ENCODE data around the gene FGF12.

The FGF12 gene

DNA sequence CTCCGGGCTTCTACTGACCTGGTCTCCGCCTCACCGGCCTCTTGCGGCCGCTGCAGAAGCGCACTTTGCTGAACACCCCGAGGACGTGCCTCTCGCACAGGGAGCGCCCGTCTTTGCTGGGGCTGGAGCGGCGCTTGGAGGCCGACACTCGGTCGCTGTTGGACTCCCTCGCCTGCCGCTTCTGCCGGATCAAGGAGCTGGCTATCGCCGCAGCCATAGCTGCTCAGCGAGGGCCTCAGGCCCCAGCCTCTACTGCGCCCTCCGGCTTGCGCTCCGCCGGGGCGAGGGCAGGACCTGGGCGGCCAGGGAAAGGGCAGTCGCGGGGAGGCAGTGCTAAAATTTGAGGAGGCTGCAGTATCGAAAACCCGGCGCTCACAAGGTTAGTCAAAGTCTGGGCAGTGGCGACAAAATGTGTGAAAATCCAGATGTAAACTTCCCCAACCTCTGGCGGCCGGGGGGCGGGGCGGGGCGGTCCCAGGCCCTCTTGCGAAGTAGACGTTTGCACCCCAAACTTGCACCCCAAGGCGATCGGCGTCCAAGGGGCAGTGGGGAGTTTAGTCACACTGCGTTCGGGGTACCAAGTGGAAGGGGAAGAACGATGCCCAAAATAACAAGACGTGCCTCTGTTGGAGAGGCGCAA, 319.2 kb downstream of the FGF12 start:
- Histone ChIP-seq H3K36me3 (no peaks in the 10 kb centered on the region), H3K9me3 (no peaks in the 10 kb centered on the region), H3K4me3 (ENCODE audit: low read depth, low read length) (no peak overlapping the region), H3K4me1 (no peaks in the 10 kb centered on the region), H3K27me3 (peaks cover 47% of the 10 kb centered on the region)
- TF ChIP-seq, protein P1, sequence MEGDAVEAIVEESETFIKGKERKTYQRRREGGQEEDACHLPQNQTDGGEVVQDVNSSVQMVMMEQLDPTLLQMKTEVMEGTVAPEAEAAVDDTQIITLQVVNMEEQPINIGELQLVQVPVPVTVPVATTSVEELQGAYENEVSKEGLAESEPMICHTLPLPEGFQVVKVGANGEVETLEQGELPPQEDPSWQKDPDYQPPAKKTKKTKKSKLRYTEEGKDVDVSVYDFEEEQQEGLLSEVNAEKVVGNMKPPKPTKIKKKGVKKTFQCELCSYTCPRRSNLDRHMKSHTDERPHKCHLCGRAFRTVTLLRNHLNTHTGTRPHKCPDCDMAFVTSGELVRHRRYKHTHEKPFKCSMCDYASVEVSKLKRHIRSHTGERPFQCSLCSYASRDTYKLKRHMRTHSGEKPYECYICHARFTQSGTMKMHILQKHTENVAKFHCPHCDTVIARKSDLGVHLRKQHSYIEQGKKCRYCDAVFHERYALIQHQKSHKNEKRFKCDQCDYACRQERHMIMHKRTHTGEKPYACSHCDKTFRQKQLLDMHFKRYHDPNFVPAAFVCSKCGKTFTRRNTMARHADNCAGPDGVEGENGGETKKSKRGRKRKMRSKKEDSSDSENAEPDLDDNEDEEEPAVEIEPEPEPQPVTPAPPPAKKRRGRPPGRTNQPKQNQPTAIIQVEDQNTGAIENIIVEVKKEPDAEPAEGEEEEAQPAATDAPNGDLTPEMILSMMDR (IDR thresholded peaks at IDR 0.05; ENCODE audit: low read depth, low read length), result no peak
- DNase-seq, result no peak

DNA sequence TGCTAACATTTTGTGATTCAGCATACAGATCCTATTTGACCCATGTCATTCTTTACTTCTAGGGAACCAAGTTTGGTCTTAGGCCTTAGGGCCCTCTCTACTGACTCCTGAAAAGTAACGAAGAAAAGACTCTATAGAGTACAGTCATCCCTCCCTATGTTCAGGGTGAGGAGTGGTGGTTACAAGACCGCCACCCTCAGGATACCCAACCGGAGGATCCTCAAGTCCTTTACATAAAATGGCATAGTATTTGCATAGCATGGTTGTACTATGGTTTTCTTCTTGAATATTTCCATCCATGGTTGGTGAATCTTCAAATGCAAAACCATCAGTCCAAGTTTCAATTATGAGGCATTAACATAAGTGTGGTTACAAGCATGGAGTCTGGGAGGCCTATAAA, 327.6 kb downstream of the FGF12 start:
- no peaks in the 10 kb centered on the region for H3K4me1 ChIP-seq
- no peaks in the 10 kb centered on the region for H3K36me3 ChIP-seq
- no peaks in the 10 kb centered on the region for H3K9me3 ChIP-seq
- no peak for DNase-seq
- no peak overlapping the region for H3K4me3 ChIP-seq (ENCODE audit: low read depth, low read length)
- no peaks in the 10 kb centered on the region for H3K27me3 ChIP-seq
- TF ChIP-seq, protein P1 (IDR thresholded peaks at IDR 0.05; ENCODE audit: low read depth, low read length), result no peak

DNA sequence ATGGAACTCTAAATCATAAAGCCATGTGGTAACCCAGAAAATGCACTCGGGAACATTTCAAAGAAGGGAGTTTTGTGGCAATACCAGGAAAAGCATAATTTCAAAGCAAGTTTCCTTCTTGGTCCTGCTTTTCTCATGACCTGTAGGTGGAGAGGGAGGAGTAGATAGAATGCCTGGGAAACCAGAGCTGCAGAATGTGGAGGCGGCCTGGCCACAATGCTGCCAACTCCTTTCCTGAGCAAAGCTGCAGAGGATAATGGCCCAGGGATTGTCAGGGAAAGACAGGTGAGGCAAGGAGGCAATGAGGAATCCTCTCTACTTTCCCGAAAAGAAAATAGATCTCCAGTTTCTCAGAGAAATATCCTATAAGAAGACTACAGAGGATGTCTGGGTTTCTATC, 330.3 kb downstream of the FGF12 start:
- TF ChIP-seq, protein P1 (IDR thresholded peaks at IDR 0.05; ENCODE audit: low read depth, low read length), result no peak
- no peak for DNase-seq
- Histone ChIP-seq H3K27me3 (no peaks in the 10 kb centered on the region), H3K36me3 (no peaks in the 10 kb centered on the region), H3K4me1 (no peaks in the 10 kb centered on the region), H3K9me3 (no peaks in the 10 kb centered on the region), H3K4me3 (ENCODE audit: low read depth, low read length) (no peak overlapping the region)

DNA sequence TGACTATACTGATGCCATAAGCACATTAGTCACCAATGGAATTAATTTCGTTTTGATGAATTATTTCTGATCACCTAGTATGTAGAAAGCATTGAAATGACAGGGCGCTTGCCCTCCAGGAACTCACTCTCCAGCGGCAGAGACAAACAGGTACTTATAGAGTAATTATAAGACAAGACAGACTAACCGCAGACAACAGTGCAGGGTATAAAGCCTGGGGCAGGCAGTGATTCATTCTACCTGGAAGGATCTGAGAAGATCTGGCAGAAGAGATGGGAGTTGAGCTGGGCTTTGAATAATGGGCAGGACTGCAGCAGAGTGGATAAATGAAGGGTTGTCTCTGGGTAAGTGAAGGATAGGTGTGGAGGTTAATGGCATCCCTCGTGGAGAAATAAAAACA, 331.8 kb downstream of the FGF12 start:
- TF ChIP-seq, protein P1 (IDR thresholded peaks at IDR 0.05; ENCODE audit: low read depth, low read length), result no peak
- no peak overlapping the region for H3K4me3 ChIP-seq (ENCODE audit: low read depth, low read length)
- H3K9me3 ChIP-seq, result no peaks in the 10 kb centered on the region
- H3K4me1 ChIP-seq, result no peaks in the 10 kb centered on the region
- H3K36me3 ChIP-seq, result no peaks in the 10 kb centered on the region
- DNase-seq, result no peak
- H3K27me3 ChIP-seq, result no peaks in the 10 kb centered on the region

DNA sequence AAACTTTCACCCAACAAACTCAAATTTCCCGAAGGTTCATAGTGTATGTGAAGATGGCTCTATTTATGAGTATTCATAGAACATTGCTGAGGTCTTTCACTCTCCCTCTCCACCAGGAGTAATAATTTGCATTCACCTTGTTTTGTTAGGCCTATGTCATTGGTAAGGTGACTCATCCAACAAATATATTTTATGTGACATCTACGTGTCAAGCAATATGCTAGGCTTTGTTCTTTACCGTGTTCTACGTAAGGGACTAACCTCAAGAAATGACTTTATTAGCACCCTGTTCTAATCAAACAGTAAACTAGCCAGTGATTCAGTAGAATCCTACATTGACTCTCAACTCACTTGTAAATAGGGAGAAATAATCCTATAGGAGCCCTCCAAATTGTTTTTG, 334.4 kb downstream of the FGF12 start:
- no peak overlapping the region for H3K4me3 ChIP-seq (ENCODE audit: low read depth, low read length)
- H3K4me1 ChIP-seq, result no peaks in the 10 kb centered on the region
- no peaks in the 10 kb centered on the region for H3K9me3 ChIP-seq
- TF ChIP-seq, protein P1 (IDR thresholded peaks at IDR 0.05; ENCODE audit: low read depth, low read length), result no peak
- no peak for DNase-seq
- no peaks in the 10 kb centered on the region for H3K27me3 ChIP-seq
- H3K36me3 ChIP-seq, result no peaks in the 10 kb centered on the region

DNA sequence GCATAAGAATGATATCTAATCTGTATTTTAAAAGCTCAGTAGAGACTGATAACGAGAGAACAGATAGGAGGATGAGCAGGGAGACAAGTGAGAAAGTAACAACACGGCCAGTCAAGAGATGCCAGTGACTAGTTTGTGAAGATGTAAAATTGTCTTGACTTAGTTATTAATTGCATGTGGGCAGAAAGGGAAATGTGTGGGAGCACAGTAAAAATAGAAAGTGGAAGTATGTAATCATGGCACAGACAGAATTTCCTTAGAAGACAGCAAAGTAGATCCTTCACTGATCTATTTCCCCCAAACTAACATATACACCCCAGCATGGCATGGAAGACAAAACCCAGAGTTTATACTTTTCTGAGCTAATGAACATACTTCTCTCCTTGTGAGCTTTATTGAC, 344.5 kb downstream of the FGF12 start:
- TF ChIP-seq, protein P1 (IDR thresholded peaks at IDR 0.05; ENCODE audit: low read depth, low read length), result no peak
- Histone ChIP-seq H3K4me3 (ENCODE audit: low read depth, low read length) (no peak overlapping the region), H3K27me3 (no peaks in the 10 kb centered on the region), H3K9me3 (no peaks in the 10 kb centered on the region), H3K4me1 (no peaks in the 10 kb centered on the region), H3K36me3 (no peaks in the 10 kb centered on the region)
- no peak for DNase-seq
